ENCODE results near the gene RNLS.
"Not testable (repeated sequence)": the region's sequence is repeated elsewhere in the genome, so short reads cannot be mapped to it uniquely, and the experiment has no call there.

GRCh38 chr10:88486816-88487215 lies 96.3 kb downstream of the RNLS start:
- not testable (repeated sequence) for TF ChIP-seq CTCF (IDR thresholded peaks at IDR 0.05; ENCODE audit: low read length); EZH2 (IDR thresholded peaks at IDR 0.05; ENCODE audit: borderline replicate concordance, low read length)

Data from OCI-LY1 (cell line).